A673 (cell line): Measurements from ENCODE around the gene LGALS7. TPM values are rescaled to one million over a fixed set of nuclear protein-coding genes. Genes with fewer than 3 reads are reported as not detected.
"Not testable (repeated sequence)": the region's sequence is repeated elsewhere in the genome, so short reads cannot be mapped to it uniquely, and the experiment has no call there.

ENCODE experiments used
- BruUV-seq: library from RNA; stranded (reverse); fragments of 400-500 nt; replicated peaks from 2 replicates; lab custom pipeline; 2021; lab: Mats Ljungman, UMichigan
- CTCF ChIA-PET: fragments of 300-600 bp; sonication (Branson Sonifier 250); formaldehyde crosslinking; loops from one replicate; lab custom pipeline; 2022; ENCODE audit warnings: antibody characterized with exemption; lab: Charles Lee
- POLR2A ChIA-PET: fragments of 300-600 bp; sonication (Branson Sonifier 250); formaldehyde crosslinking; loops from one replicate; lab custom pipeline; 2022; ENCODE audit warnings: antibody characterized with exemption; ENCODE audit not compliant: low non-redundant PET; lab: Charles Lee
- DNase-seq: peaks from one replicate; pipeline ENCODE4 v3.0.0-alpha.2; 2015; ENCODE audit warnings: low spot score
- H3K27ac ChIP-seq: fragments of 200-600 bp; sonication (generic); 2 replicates; pipeline ENCODE4 v1.5.1; 2016; ENCODE audit warnings: mixed run types, low read depth, mild to moderate bottlenecking, mixed read lengths, antibody characterized with exemption, low read length; ENCODE audit not compliant: poor library complexity, severe bottlenecking
- H3K27me3 ChIP-seq: fragments of 200-600 bp; sonication (generic); replicated peaks from 2 replicates; pipeline ENCODE4 v1.6.1; 2017; ENCODE audit warnings: mixed run types, low read depth, mild to moderate bottlenecking, mixed read lengths, antibody characterized with exemption, low read length; ENCODE audit not compliant: insufficient read depth, poor library complexity
- H3K36me3 ChIP-seq: fragments of 200-600 bp; sonication (generic); 2 replicates; pipeline ENCODE4 v1.6.1; 2016; ENCODE audit warnings: mixed run types, mild to moderate bottlenecking, mixed read lengths, antibody characterized with exemption, low read length; ENCODE audit not compliant: insufficient read depth, poor library complexity, severe bottlenecking
- H3K4me1 ChIP-seq: fragments of 200-600 bp; sonication (generic); 2 replicates; pipeline ENCODE4 v1.6.1; 2017; ENCODE audit warnings: mixed run types, mild to moderate bottlenecking, mixed read lengths, antibody characterized with exemption, low read length; ENCODE audit not compliant: insufficient read depth, poor library complexity, severe bottlenecking
- H3K4me3 ChIP-seq: fragments of 200-600 bp; sonication (generic); 2 replicates; pipeline ENCODE4 v1.5.1; 2016; ENCODE audit warnings: low read depth, mixed run types, mild to moderate bottlenecking, mixed read lengths, low read length; ENCODE audit not compliant: poor library complexity, severe bottlenecking
- H3K9me3 ChIP-seq: fragments of 200-600 bp; sonication (generic); 2 replicates; pipeline ENCODE4 v1.6.1; 2016; ENCODE audit warnings: mixed run types, low read depth, mild to moderate bottlenecking, mixed read lengths, antibody characterized with exemption, low read length; ENCODE audit not compliant: poor library complexity, severe bottlenecking
- EZH2 ChIP-seq: fragments of 200-600 bp; sonication (generic); IDR thresholded peaks from 2 replicates; pipeline ENCODE4 v1.6.1; 2017; ENCODE audit warnings: borderline replicate concordance, low read depth, mild to moderate bottlenecking, mixed read lengths, antibody characterized with exemption, low read length; ENCODE audit not compliant: poor library complexity, severe bottlenecking
- intact Hi-C: fragments of 100-400 bp; cut with micrococcal nuclease; formaldehyde crosslinking; loops from one replicate; pipeline ENCODE4 v1.10.0; 2022; ENCODE audit not compliant: unreplicated experiment
- total RNA-seq: library from RNA; stranded (reverse); gene quantifications from 2 replicates; pipeline ENCODE4 v1.2.3, GENCODE V29; 2021
- TF ChIP-seq, protein P1 (sequence below): fragments of 300-800, 200-600 bp; sonication (generic); conservative IDR thresholded peaks from 2 replicates; pipeline ENCODE4 v1.5.1; 2017; ENCODE audit warnings: low read depth, mild to moderate bottlenecking, antibody characterized with exemption, low read length, moderate library complexity, mixed read lengths

LGALS7 gene
- total RNA-seq, 1 experiment from 2014 or later: not detected

DNA sequence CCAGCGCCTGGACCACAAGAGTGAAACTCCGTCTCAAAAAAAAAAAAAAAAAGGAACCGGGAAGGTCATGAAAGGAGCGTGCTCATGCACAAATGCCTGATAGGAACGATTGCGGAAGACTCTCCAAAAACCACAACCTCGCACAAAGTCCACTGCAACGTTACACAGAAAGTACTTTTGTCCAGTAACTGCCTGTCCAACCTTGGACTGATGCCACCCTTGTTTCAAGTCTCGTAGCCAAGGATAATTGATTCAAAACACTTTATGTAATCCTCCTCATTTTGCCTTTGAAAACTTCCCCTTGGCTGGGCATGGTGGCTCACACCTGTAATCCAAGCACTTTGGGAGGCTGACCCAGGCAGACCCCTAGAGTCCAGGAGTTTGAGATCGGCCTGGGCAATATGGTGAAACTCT is 13.7 kb downstream of the LGALS7 start:
- CTCF ChIA-PET: no interaction called here
- DNase-seq: no peak
- H3K4me3 ChIP-seq: no peak overlapping the region
- H3K9me3 ChIP-seq: no peaks in the 10 kb centered on the region
- no peaks in the 10 kb centered on the region for H3K4me1 ChIP-seq
- BruUV-seq: no TSS peak
- no peak overlapping the region for H3K27ac ChIP-seq
- TF ChIP-seq EZH2: no peak
- TF ChIP-seq, protein P1, sequence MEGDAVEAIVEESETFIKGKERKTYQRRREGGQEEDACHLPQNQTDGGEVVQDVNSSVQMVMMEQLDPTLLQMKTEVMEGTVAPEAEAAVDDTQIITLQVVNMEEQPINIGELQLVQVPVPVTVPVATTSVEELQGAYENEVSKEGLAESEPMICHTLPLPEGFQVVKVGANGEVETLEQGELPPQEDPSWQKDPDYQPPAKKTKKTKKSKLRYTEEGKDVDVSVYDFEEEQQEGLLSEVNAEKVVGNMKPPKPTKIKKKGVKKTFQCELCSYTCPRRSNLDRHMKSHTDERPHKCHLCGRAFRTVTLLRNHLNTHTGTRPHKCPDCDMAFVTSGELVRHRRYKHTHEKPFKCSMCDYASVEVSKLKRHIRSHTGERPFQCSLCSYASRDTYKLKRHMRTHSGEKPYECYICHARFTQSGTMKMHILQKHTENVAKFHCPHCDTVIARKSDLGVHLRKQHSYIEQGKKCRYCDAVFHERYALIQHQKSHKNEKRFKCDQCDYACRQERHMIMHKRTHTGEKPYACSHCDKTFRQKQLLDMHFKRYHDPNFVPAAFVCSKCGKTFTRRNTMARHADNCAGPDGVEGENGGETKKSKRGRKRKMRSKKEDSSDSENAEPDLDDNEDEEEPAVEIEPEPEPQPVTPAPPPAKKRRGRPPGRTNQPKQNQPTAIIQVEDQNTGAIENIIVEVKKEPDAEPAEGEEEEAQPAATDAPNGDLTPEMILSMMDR: no peak
- no peaks in the 10 kb centered on the region for H3K36me3 ChIP-seq
- intact Hi-C loops: no loop called here
- POLR2A ChIA-PET: no interaction called here
- no peaks in the 10 kb centered on the region for H3K27me3 ChIP-seq

DNA sequence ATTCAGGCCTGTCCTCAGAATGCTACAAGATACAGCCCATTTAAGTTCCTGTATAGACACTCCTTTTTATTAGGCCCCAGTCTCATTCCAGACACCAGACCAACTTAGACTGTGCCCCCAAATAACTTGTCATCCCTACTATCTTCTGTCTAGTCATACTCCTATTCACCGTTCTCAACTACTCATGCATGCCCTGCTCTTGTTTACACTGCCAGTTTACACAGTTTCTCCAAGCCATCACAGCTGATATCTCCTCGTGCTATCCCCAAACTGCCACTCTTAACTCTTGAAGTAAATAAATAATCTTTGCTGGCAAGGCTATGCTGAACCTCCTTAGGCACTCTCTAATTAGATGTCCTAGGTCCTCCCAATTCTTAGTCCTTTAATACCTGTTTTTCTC is 19.1 kb downstream of the LGALS7 start:
- BruUV-seq, H3K36me3 ChIP-seq, CTCF ChIA-PET, intact Hi-C loops, H3K27ac ChIP-seq, POLR2A ChIA-PET, H3K27me3 ChIP-seq, H3K4me1 ChIP-seq, DNase-seq, H3K9me3 ChIP-seq, H3K4me3 ChIP-seq: not testable (repeated sequence)

DNA sequence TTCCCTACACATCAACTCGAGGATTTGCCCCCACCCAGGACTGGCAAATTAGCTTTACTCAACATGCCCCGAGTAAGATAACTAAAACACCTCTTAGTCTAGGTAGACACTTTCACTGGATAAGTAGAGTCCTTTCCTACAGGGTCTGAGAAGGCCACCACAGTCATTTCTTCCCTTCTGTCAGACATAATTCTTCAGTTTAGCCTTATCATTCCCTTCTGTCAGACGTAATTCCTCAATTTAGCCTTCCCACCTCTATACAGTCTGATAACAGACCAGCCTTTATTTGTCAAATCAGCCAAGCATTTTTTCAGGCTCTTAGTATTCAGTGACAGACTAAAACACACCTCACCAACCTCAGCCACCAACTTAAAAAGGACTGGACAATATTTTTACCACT is 19.5 kb downstream of the LGALS7 start:
- H3K4me1 ChIP-seq, intact Hi-C loops, H3K4me3 ChIP-seq, CTCF ChIA-PET, BruUV-seq, H3K27me3 ChIP-seq, H3K36me3 ChIP-seq, H3K27ac ChIP-seq, H3K9me3 ChIP-seq, DNase-seq, POLR2A ChIA-PET: not testable (repeated sequence)

DNA sequence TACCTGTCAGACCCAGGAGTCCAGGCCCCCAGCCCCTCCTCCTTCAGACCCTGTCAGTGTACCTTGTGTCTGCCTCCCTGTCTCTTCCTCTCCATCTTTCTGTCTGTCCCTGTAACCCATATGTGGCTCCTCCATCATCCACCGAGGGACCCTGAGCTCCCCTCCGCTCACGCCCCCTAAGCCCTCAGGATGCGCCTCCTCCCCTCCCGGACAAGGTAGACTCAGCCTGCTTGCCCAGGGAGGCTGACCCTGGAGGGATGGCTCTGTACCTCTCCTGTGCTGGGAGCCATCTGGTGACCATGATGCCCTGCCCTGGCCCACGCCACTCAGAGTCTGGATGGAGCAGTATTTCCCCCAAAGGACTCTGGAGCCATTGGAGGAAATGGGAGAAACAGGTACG is 28.0 kb downstream of the LGALS7 start:
- no TSS peak for BruUV-seq
- CTCF ChIA-PET: no interaction called here
- POLR2A ChIA-PET: no interaction called here

More for the DNA sequence above, 28.0 kb downstream of the LGALS7 start:
- no peaks in the 10 kb centered on the region for H3K36me3 ChIP-seq
- no peak overlapping the region for H3K4me3 ChIP-seq
- TF ChIP-seq, protein P1: no peak
- TF ChIP-seq EZH2: no peak
- intact Hi-C loops: no loop called here
- H3K9me3 ChIP-seq: no peaks in the 10 kb centered on the region
- H3K27ac ChIP-seq: no peak overlapping the region
- no peaks in the 10 kb centered on the region for H3K4me1 ChIP-seq
- H3K27me3 ChIP-seq: no peaks in the 10 kb centered on the region
- DNase-seq: no peak
